ENCODE data around the gene CHRNA7. TPM values are rescaled to one million over a fixed set of nuclear protein-coding genes. Genes with fewer than 3 reads are reported as not detected.

The CHRNA7 gene
- polyA plus RNA-seq, 2 of the 4 experiments (the other 2 are of a cell fraction), result 1.3 to 1.4 TPM

DNA sequence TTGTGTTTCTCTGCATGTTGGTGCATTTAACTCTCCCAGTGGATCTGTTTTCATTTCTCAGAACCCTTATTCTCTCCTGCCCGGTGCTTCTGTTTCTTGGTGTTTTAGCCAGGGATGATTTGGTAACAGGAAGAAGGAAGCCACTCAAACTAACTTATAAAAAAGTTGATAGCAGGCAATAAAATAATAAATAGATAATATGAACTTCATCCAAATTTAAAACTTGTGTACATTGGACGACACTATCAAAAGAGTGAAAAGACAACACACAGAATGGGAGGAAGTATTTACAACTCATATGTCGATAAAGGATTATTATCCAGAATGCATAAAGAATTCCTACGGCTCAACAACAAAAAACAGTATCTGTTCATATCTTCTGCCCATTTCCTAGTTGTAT is 37.3 kb upstream of the CHRNA7 start:
- ChIA-PET POLR2A (no interaction called here), CTCF (interaction anchor here (0.6 to 3.3 kb wide), 4 partner anchors 11 to 27 kb away, joined by 3 to 19 read pairs (median 10); no protein-coding TSS in a partner anchor)
- WGBS (ENCODE audit: missing lambda C conversion rate), result 25% methylated on average over 4 of the region's 4 CpGs

DNA sequence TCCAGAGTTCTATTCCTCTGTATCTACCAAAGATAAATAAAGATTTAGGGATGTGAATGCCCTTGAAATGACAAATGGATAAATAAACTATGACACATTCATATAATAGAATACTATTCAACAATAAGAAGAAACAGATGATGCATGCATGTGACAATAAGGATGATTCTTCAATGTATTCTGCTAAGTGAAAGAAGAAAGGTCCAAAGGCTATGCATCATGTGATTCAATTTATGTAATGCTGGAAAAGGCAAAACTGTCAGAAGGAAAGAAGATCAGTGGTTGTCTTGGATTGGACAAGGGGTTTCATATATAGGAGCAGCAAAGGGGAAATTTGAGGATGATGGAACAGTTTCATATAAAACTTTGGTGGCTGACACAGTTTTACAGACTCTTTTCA is 32.6 kb upstream of the CHRNA7 start:
- DNase-seq (ENCODE audit: low read depth in 1 of 2, low spot score in 1 of 2) (no peak), FAIRE-seq (no peak), ATAC-seq (no peak)
- Histone ChIP-seq H3K4me3 (no peak overlapping the region), H3K4me2 (no peak overlapping the region), H3K27ac (no peak overlapping the region), H3K4me1 (no peaks in the 10 kb centered on the region), H3K9me3 (no peaks in the 10 kb centered on the region)
- no peak for TF ChIP-seq TFCP2L1 (CRISPR knock-in tag; IDR thresholded peaks at IDR 0.05)
- no peak for TF ChIP-seq JUNB (IDR thresholded peaks at IDR 0.05)
- no peak for TF ChIP-seq MAZ (IDR thresholded peaks at IDR 0.05; ENCODE audit: borderline replicate concordance, low read depth, low read length)
- TF ChIP-seq, protein P1, sequence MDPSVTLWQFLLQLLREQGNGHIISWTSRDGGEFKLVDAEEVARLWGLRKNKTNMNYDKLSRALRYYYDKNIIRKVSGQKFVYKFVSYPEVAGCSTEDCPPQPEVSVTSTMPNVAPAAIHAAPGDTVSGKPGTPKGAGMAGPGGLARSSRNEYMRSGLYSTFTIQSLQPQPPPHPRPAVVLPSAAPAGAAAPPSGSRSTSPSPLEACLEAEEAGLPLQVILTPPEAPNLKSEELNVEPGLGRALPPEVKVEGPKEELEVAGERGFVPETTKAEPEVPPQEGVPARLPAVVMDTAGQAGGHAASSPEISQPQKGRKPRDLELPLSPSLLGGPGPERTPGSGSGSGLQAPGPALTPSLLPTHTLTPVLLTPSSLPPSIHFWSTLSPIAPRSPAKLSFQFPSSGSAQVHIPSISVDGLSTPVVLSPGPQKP (IDR thresholded peaks at IDR 0.05; ENCODE audit: low read depth, low read length), result no peak
- TF ChIP-seq NFE2L2 (conservative IDR thresholded peaks at IDR 0.05; ENCODE audit: low read length), result no peak
- no peak for TF ChIP-seq ZNF302 (CRISPR knock-in tag; IDR thresholded peaks at IDR 0.05)
- no peak for TF ChIP-seq MYC (IDR thresholded peaks at IDR 0.05; ENCODE audit: borderline replicate concordance, low read length)
- TF ChIP-seq HDAC2 (IDR thresholded peaks at IDR 0.05), result no peak
- TF ChIP-seq, protein P2, sequence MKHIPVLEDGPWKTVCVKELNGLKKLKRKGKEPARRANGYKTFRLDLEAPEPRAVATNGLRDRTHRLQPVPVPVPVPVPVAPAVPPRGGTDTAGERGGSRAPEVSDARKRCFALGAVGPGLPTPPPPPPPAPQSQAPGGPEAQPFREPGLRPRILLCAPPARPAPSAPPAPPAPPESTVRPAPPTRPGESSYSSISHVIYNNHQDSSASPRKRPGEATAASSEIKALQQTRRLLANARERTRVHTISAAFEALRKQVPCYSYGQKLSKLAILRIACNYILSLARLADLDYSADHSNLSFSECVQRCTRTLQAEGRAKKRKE (CRISPR knock-in tag; IDR thresholded peaks at IDR 0.05; ENCODE audit: low read depth), result no peak
- ChIA-PET CTCF (no interaction called here), POLR2A (no interaction called here)

More for the DNA sequence above, 37.3 kb upstream of the CHRNA7 start:
- H3K9me3 ChIP-seq, result no peaks in the 10 kb centered on the region
- ATAC-seq (no peak), FAIRE-seq (no peak), DNase-seq (ENCODE audit: low read depth in 1 of 2, low spot score in 1 of 2) (no peak)
- no peak overlapping the region for H3K4me2 ChIP-seq
- no peak overlapping the region for H3K4me3 ChIP-seq
- H3K27ac ChIP-seq, result no peak overlapping the region
- no peaks in the 10 kb centered on the region for H3K4me1 ChIP-seq
- TF ChIP-seq RARB (CRISPR knock-in tag; IDR thresholded peaks at IDR 0.05) (no peak), ESRRA (IDR thresholded peaks at IDR 0.05; ENCODE audit: borderline replicate concordance, low read length) (no peak), MAZ (IDR thresholded peaks at IDR 0.05; ENCODE audit: borderline replicate concordance, low read depth, low read length) (no peak), POLR2A (IDR thresholded peaks at IDR 0.05; ENCODE audit: low read length) (no peak), EHMT2 (IDR thresholded peaks at IDR 0.05; ENCODE audit: low read depth) (no peak), HDAC2 (IDR thresholded peaks at IDR 0.05) (no peak), FOSB (CRISPR knock-in tag; IDR thresholded peaks at IDR 0.05) (no peak), CHD2 (IDR thresholded peaks at IDR 0.05; ENCODE audit: low read length, partially characterized antibody) (no peak)
- TF ChIP-seq, protein P3, sequence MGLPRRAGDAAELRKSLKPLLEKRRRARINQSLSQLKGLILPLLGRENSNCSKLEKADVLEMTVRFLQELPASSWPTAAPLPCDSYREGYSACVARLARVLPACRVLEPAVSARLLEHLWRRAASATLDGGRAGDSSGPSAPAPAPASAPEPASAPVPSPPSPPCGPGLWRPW (IDR thresholded peaks at IDR 0.05), result no peak
- TF ChIP-seq, protein P4, sequence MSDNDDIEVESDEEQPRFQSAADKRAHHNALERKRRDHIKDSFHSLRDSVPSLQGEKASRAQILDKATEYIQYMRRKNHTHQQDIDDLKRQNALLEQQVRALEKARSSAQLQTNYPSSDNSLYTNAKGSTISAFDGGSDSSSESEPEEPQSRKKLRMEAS (IDR thresholded peaks at IDR 0.05), result no peak
- TF ChIP-seq, protein P5, sequence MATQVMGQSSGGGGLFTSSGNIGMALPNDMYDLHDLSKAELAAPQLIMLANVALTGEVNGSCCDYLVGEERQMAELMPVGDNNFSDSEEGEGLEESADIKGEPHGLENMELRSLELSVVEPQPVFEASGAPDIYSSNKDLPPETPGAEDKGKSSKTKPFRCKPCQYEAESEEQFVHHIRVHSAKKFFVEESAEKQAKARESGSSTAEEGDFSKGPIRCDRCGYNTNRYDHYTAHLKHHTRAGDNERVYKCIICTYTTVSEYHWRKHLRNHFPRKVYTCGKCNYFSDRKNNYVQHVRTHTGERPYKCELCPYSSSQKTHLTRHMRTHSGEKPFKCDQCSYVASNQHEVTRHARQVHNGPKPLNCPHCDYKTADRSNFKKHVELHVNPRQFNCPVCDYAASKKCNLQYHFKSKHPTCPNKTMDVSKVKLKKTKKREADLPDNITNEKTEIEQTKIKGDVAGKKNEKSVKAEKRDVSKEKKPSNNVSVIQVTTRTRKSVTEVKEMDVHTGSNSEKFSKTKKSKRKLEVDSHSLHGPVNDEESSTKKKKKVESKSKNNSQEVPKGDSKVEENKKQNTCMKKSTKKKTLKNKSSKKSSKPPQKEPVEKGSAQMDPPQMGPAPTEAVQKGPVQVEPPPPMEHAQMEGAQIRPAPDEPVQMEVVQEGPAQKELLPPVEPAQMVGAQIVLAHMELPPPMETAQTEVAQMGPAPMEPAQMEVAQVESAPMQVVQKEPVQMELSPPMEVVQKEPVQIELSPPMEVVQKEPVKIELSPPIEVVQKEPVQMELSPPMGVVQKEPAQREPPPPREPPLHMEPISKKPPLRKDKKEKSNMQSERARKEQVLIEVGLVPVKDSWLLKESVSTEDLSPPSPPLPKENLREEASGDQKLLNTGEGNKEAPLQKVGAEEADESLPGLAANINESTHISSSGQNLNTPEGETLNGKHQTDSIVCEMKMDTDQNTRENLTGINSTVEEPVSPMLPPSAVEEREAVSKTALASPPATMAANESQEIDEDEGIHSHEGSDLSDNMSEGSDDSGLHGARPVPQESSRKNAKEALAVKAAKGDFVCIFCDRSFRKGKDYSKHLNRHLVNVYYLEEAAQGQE (IDR thresholded peaks at IDR 0.05), result no peak
- TF ChIP-seq, protein P6, sequence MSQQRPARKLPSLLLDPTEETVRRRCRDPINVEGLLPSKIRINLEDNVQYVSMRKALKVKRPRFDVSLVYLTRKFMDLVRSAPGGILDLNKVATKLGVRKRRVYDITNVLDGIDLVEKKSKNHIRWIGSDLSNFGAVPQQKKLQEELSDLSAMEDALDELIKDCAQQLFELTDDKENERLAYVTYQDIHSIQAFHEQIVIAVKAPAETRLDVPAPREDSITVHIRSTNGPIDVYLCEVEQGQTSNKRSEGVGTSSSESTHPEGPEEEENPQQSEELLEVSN (IDR thresholded peaks at IDR 0.05; ENCODE audit: borderline replicate concordance, low read depth), result no peak
- TF ChIP-seq, protein P2 (CRISPR knock-in tag; IDR thresholded peaks at IDR 0.05; ENCODE audit: low read depth), result no peak
- TF ChIP-seq, protein P7, sequence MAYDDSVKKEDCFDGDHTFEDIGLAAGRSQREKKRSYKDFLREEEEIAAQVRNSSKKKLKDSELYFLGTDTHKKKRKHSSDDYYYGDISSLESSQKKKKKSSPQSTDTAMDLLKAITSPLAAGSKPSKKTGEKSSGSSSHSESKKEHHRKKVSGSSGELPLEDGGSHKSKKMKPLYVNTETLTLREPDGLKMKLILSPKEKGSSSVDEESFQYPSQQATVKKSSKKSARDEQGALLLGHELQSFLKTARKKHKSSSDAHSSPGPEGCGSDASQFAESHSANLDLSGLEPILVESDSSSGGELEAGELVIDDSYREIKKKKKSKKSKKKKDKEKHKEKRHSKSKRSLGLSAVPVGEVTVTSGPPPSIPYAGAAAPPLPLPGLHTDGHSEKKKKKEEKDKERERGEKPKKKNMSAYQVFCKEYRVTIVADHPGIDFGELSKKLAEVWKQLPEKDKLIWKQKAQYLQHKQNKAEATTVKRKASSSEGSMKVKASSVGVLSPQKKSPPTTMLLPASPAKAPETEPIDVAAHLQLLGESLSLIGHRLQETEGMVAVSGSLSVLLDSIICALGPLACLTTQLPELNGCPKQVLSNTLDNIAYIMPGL (CRISPR knock-in tag; IDR thresholded peaks at IDR 0.05; ENCODE audit: borderline replicate concordance), result no peak
